Tibial nerve (tissue), 4 donors: ENCODE data around the gene COA7. TPM values are rescaled to one million over a fixed set of nuclear protein-coding genes. Genes with fewer than 3 reads are reported as not detected.

Experiments used
- DNase-seq, 2 donors: peaks; one replicate each; pipeline ENCODE4 v3.0.0-alpha.2; 2019; ENCODE audit warnings: low spot score in 2 of 2
- H3K27ac ChIP-seq, 4 donors: fragments of 200-600 bp; sonication (generic) in 3 of 4; one replicate each; pipeline ENCODE4 v1.5.1; 2017 to 2019; ENCODE audit warnings: mild to moderate bottlenecking in 1 of 4
- H3K27me3 ChIP-seq, 2 donors: fragments of 200-600 bp; sonication (generic) in 1 of 2; one replicate each; pipeline versions ENCODE4 v1.5.1 to v1.6.0; 2017 to 2019
- H3K36me3 ChIP-seq, 3 donors: fragments of 200-600 bp; sonication (generic); one replicate each; pipeline ENCODE4 v1.5.1; 2018 to 2019
- H3K4me1 ChIP-seq, 4 donors: fragments of 200-600 bp; sonication (generic) in 3 of 4; one replicate each; pipeline ENCODE4 v1.5.1; 2017 to 2019
- H3K4me3 ChIP-seq, 4 donors: fragments of 200-600 bp; sonication (generic) in 3 of 4; one replicate each; pipeline ENCODE4 v1.5.1; 2017 to 2019; ENCODE audit warnings: mild to moderate bottlenecking in 1 of 4, moderate library complexity in 1 of 4
- H3K9me3 ChIP-seq, 4 donors: fragments of 200-600 bp; sonication (generic) in 3 of 4; one replicate each; pipeline ENCODE4 v1.5.1; 2017 to 2019
- CTCF ChIP-seq, 5 experiments: fragments of 200-600 bp in 3 of 5; fragments of 450-650 bp in 2 of 5; sonication (generic) in 3 of 5; IDR thresholded peaks; one replicate each; pipeline ENCODE4 v1.5.1; 2016 to 2019; ENCODE audit warnings: antibody characterized with exemption in 5 of 5, mild to moderate bottlenecking in 3 of 5, moderate library complexity in 2 of 5
- EP300 ChIP-seq, 2 donors: sonication (generic); formaldehyde crosslinking; IDR thresholded peaks; one replicate each; pipeline ENCODE4 v1.6.1; 2017; ENCODE audit warnings: antibody characterized with exemption in 2 of 2, mild to moderate bottlenecking in 1 of 2
- POLR2A ChIP-seq, 2 donors: fragments of 450-650 bp; IDR thresholded peaks; one replicate each; pipeline ENCODE4 v1.6.1; 2017; ENCODE audit warnings: antibody characterized with exemption in 2 of 2, mild to moderate bottlenecking in 2 of 2, moderate library complexity in 2 of 2
- WGBS, 2 donors: methylation state at CpG; one replicate each; pipeline ENCODE4 v1.1.5; 2018; 5-methylcytosine and 5-hydroxymethylcytosine counted together
- total RNA-seq, 4 donors: library from RNA; depleted of rRNA; stranded (reverse); fragments of >200 nt; gene quantifications; one replicate each; pipeline ENCODE4 v1.1.0, GENCODE V29; 2016

Gene COA7
- total RNA-seq, 4 donors from 2014 or later = 7.5 to 10.5 (median 8.9) TPM

GRCh38 chr1:52727956-52728656 is 30.0 kb upstream of the COA7 start:
- Histone ChIP-seq H3K9me3 (no peaks in the 10 kb centered on the region), H3K27me3 (no peaks in the 10 kb centered on the region), H3K4me1 (peaks cover 0 to 36% (median 17%) of the 10 kb centered on the region in 4 donors), H3K4me3 (peak overlapping the region in 1 of 4 donors; percentile 81), H3K27ac (no peak overlapping the region), H3K36me3 (peaks cover 0 to 4% (median 0%) of the 10 kb centered on the region in 3 donors)
- DNase-seq = no peak
- TF ChIP-seq EP300 (IDR thresholded peaks at IDR 0.05) (no peak), POLR2A (IDR thresholded peaks at IDR 0.05) (no peak), CTCF (IDR thresholded peaks at IDR 0.05) (no peak)
- 62 to 72% methylated on average over 6 of the region's 6 CpGs for WGBS, 2 donors

GRCh38 chr1:52727114-52727586 is 29.0 kb upstream of the COA7 start:
- no peaks in the 10 kb centered on the region for H3K27me3 ChIP-seq
- TF ChIP-seq CTCF (IDR thresholded peaks at IDR 0.05) (no peak), POLR2A (IDR thresholded peaks at IDR 0.05) (no peak), EP300 (IDR thresholded peaks at IDR 0.05) (no peak)
- DNase-seq = no peak
- H3K4me3 ChIP-seq = peak overlapping the region; percentile 65 to 85 (median 82)
- peak overlapping the region; percentile 41 to 91 (median 86) for H3K27ac ChIP-seq
- peaks cover 0 to 4% (median 0%) of the 10 kb centered on the region in 3 donors for H3K36me3 ChIP-seq
- no peaks in the 10 kb centered on the region for H3K9me3 ChIP-seq
- peaks cover 0 to 36% (median 17%) of the 10 kb centered on the region in 4 donors for H3K4me1 ChIP-seq
- 1% methylated on average over 14 of the region's 14 CpGs for WGBS, 2 donors

- peak within 1 kb of the TSS; percentile 41 to 91 (median 86) for H3K27ac ChIP-seq
- WGBS, 2 donors = 1% methylated on average over 52 to 53 of the region's 59 CpGs
These were observed 28.3 kb upstream of the COA7 start, which contains the start of gene ZYG11B for GRCh38 chr1:52726265-52727113. TSS of gene ZYG11B (plus strand) at chr1:52726453. CDS start at chr1:52726654, 201 bp downstream.

GRCh38 chr1:52725903-52726264 is 27.7 kb upstream of the COA7 start:
- Histone ChIP-seq H3K4me3 (peak overlapping the region; percentile 34 to 85 (median 73)), H3K36me3 (no peaks in the 10 kb centered on the region), H3K27ac (peak overlapping the region; percentile 41 to 91 (median 86)), H3K4me1 (peaks cover 0 to 36% (median 17%) of the 10 kb centered on the region in 4 donors), H3K9me3 (no peaks in the 10 kb centered on the region), H3K27me3 (no peaks in the 10 kb centered on the region)
- no peak for DNase-seq
- WGBS, 2 donors = 2 to 4% methylated on average over 6 of the region's 6 CpGs
- TF ChIP-seq CTCF (IDR thresholded peaks at IDR 0.05) (no peak), EP300 (IDR thresholded peaks at IDR 0.05) (no peak), POLR2A (IDR thresholded peaks at IDR 0.05) (no peak)

More at GRCh38 chr1:52726265-52727113, 28.3 kb upstream of the COA7 start, which contains the start of gene ZYG11B:
- Histone ChIP-seq H3K36me3 (no peaks in the 10 kb centered on the region), H3K27me3 (no peaks in the 10 kb centered on the region), H3K4me1 (peaks cover 0 to 36% (median 17%) of the 10 kb centered on the region in 4 donors), H3K9me3 (no peaks in the 10 kb centered on the region), H3K4me3 (peak within 1 kb of the TSS; percentile 65 to 85 (median 82))
- DNase-seq = peak; percentile 80 to 84
- peak; percentile 30 to 81 for TF ChIP-seq POLR2A (IDR thresholded peaks at IDR 0.05)
- no peak for TF ChIP-seq CTCF (IDR thresholded peaks at IDR 0.05)
- peak in 1 of 2 donors; percentile 53 for TF ChIP-seq EP300 (IDR thresholded peaks at IDR 0.05)
